HG03175 (cell line): Measurements from ENCODE around the gene LIMS4.
"Not testable (repeated sequence)": the region's sequence is repeated elsewhere in the genome, so short reads cannot be mapped to it uniquely, and the experiment has no call there.

Experiments used
- ATAC-seq: cut with Tn5 transposase; IDR thresholded peaks from one replicate; pipeline ENCODE4 v1.9.1; 2021; ENCODE audit warnings: mild to moderate bottlenecking, moderate library complexity; ENCODE audit not compliant: unreplicated experiment

LIMS4 gene

DNA sequence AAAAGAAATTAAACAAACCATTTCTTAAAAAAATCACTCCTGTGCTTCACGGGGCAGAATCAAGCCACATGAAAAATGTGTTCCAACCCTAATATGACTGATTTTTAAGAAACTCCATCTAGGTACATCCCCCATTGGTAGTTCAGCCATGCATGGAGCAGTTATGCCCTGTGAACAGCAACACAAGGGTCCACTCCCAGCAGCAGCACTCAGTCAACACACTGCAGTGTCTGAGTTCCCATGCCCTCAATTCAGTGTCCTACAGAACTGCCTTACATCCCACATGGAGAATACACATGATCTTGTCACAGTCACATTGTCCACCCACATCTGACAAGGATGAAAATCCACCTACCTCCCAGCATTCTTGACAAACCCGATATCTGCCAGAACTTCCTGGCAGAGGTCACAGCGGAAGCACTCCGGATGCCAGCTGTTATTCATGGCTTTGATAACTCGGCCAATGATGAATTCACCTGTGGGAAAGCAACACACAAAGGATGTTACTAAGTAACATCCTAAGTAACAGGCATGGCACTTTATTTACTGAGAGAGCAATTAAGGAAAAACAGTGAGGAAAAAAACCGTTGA lies 17.4 kb downstream of the LIMS4 start:
- ATAC-seq = not testable (repeated sequence)

DNA sequence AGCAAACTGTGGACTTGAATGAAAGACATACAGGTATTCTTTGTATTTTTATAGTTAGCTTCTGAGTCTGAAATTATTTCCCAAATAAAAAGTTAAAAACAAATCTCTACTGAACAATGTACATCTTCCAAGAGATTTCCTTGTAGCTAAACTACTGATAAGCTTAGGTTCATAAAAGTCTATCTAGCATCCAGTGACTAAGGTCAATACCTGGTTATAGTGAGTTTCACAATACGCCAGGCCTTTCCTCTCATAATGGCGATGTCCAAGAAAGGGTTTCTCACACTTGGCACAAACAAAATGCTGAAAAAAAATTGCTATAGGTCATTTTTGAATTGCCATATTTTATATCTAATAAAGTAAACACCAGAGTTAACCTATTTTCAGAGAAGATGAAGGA lies 21.7 kb downstream of the LIMS4 start:
- ATAC-seq = not testable (repeated sequence)

DNA sequence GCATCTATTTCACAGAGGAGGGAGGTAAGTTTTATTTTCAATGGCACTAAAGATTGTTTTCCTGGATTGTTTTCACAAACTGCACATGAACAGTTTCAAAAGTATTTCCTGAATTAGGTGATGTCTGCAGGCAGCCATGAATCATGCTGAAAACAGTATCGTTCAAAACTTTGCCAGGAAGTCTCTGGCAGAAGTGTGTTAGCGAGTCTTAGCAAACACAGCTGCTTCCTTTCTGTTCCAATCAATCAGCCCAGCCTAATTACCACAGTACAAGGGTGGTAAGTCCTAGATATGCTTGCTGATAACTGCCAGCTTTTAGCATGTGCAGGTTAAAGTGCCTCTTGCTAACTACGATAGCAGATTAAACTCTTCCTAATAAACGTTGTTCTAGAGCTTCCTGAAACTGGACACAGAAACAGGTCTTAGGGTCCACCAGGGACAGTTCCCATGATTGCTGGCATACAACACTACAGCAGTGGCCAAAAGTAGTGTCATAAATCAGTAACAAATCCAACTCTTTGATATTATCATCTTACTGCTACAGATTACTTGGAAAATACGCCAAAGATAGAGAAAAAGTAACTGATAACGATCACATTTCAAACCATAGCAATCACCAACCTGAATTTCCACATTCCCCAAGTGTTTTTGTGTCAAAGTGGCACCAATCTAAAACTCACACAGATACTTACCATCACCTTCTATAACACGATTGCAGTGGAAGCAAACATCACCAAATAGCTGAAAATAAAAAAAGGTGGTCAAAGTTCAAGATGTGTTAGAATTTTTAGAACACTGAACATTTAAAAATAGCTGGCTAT lies 23.3 kb downstream of the LIMS4 start:
- ATAC-seq = not testable (repeated sequence)

DNA sequence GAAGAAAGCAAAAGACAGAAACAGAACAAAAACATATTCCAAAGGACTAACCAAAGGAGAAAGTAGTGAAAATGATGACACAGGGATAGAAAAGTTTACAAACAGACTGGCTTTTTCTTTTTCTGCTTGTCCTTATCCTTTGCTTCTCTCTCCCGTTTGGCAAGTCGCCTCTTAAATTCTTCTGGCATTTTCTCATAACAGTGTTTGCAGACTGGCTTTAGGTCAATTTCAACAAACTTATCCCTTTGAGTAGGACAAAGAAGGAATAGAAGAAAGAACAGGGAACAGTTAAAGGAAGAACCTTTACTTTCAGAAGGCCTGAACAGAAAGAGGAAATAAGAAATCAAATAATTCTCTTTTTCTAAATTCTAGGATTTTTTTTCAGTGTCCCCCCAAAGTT lies 26.0 kb downstream of the LIMS4 start:
- not testable (repeated sequence) for ATAC-seq

DNA sequence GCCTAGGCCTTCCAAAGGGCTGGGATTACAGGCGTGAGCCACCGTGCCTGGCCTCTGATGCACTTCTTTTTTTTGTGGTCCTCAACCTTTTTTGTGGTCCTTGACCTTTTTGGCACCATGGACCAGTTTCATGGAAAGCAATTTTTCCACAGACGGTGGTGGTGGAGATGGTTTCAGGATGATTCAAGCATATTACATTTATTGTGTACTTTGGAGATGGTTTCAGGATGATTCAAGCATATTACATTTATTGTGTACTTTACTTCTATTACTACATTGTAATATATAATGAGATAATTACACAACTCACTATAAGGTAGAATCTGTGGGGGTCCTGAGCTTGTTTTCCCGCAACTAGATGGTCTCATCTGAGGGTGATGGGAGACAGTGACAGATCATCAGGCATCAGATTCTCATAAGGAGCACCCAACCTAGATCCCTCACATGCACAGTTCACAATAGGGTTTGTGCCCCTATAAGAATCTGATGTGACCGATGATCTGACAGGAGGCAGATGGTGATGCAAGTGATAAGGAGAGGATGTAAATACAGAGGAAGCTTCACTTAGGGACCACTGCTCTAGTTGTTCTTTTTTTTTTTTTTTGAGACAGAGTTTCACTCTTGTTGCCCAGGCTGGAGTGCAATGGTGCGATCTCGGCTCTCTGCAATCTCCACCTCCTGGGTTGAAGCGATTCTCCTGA lies 29.2 kb downstream of the LIMS4 start:
- ATAC-seq = not testable (repeated sequence)

DNA sequence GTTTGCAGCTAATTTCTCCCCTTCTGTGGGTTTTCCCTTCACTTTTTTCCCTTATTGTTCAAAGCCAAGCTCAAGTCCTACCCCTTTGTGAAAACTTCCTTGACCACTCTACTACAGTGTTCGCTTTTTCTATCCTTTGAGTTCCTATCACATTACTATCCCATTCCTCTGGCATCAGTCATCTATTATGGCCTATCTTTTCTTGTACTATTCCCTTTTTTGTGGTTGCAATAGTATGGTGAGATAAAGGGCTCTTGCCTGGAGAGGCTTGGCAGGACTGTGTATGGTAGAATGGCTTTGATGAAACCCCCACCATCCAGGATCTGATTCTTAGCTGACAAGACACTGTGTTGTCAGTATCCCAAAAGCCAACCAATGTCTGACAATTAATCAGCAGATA lies 30.7 kb downstream of the LIMS4 start:
- ATAC-seq = not testable (repeated sequence)

DNA sequence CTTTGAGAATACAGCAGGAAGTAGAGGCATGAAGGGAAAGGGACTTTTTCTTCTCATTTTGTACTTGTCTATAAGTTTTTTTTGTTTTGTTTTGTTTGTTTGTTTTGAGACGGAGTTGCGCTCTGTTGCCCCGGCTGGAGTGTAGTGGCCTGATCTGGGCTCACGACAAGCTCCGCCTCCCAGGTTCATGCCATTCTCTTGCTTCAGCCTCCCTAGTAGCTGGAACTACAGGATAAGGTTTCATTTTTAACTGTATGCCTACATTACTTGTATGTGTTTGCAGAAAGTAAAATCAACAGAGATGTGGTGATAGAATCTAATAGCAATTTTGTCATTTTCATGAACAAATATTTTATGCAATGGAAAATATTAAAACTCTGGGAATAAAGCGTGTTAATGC lies 38.1 kb downstream of the LIMS4 start:
- ATAC-seq = not testable (repeated sequence)

DNA sequence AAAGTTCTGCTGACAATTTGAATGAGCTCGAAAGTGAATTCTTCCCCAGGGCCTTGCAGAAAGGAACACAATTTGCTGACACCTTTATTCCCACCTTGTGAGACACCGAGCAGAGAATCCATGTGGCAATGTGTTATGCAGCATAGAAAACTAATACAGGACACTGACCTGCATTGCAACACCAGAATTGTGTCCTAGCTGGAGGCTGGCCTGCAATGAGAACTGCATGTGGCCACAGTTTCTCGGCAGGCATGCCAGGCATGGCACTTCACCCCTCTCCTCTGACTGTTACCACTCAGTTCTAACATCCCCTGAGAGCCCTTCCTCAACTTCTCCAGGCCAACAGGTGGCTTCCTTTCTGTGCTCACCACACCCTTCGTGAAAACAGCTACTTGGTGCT lies 46.9 kb downstream of the LIMS4 start:
- ATAC-seq = not testable (repeated sequence)

DNA sequence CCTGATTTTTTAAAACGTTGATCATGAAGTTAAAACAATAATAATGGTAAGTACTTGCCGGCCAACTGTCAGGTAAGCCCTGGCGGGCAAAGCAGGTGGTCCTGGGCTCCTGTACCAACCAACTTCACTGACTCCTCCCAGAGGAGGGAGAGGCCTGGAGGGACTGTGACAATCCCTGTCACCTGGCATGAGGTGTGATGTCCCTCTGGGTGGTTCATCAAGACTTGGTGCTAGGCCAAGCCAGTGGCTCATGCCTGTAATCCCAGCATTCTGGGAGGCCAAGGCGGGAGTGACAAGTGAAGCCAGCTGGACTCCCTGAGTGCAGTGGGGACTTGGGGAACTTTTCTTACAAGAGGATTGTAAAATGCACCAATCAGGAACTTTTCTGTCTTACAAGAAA lies 48.2 kb downstream of the LIMS4 start:
- not testable (repeated sequence) for ATAC-seq

DNA sequence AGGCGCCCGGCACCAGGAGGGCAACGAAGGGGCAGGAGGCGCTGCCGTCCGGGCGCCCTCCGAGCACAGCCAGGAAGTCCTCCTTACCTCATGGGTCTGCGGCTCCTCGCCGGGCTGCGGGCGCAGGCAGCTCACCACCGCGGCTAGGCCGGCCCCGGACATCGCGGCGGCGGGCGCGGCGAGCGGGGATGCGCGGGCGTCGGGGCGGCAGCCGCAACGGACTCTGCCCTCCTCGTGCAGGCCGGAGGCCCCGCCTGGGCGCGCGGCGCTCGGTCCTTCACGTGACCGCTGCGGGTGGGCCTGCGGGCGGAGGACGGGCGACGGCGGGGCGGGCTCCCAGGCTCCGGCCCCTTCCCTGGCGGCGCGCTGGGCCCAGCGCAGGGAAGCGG lies 49.0 kb downstream of the LIMS4 start:
- not testable (repeated sequence) for ATAC-seq

DNA sequence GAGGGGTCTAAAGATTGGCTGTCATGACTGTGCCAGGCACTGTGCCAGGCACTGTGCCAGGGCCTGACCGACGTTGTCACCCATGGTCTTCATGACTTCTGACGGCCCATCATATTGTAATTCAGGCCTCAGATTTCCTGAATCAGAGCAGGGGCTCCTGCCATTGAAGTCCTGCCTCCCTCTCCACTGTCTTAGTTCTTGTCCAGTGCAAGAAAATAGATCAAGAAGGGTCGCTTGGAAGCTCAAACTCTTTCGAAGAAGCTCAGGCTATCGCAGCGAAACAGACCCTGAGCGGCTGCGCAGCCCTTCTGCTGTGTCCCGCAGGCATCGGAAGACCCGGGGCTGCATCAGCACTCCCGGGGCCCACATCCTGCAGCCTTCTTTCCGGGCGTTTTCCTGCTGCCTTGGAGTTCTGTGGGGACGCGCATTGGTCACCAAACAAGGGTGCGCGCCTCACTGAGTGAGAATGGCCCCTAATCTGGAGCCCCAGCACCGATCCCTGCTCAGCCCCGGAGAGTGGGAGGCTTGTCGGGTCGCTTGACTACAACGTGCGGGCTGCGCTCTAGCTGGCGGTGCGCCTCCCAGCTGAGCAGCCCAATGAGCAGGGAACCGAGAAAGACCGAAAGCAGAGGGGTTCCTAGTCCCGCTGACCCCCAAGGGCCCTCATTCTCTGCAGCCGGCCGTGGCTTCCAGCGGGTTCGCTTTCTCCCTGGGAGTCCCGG lies 49.6 kb downstream of the LIMS4 start:
- not testable (repeated sequence) for ATAC-seq

DNA sequence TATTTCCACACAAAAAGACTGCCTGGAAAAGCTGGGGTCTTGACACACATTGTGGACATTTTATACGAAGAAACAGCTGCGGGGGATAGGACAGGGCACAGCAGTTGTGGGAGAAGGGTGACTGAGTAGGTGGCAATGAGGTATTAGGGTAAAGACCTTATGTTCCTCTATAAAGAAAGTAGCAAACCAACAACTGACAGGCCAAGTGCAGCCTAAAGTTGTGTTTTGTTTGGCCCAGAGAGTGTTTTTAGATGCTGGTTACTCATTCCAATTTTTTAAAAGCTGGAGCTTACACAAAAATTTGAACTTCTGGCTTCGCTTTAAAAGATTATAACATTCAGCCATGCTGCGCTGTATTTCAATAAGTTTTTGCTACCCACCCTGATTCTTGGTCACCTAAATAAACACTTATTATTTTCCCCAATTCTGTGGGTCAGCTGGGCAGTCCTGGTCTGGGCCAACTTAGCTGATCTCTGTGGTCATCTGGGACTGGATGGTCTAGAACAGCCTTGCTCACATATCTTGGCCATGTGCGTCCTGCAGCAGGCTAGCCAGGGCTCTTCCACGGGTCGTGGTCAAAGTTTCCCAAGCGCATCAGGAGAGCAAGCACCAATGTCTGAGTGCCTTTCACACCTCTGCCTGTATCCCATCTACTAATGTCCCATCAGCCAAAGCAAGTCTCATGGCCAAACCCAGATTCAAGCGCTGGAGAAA lies 51.8 kb downstream of the LIMS4 start:
- ATAC-seq = not testable (repeated sequence)

DNA sequence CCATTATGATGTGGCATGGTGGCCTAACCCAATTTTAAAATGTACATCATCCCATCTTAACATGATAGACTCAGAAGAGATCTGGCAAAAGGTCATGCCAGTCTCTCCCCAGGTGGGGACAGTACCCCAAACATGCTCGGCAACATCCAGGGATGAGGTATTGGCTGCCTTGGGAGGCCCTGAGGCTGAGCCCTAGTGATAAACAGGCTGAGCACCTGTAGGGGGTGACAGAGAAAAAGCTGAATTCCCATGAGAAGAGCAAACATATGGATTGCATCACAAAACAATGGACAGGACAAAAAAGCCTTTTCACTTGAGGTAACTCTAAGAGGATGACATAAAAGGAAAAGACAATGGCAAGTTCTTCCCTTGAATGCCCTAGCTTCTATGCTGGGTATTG lies 65.5 kb downstream of the LIMS4 start:
- not testable (repeated sequence) for ATAC-seq

DNA sequence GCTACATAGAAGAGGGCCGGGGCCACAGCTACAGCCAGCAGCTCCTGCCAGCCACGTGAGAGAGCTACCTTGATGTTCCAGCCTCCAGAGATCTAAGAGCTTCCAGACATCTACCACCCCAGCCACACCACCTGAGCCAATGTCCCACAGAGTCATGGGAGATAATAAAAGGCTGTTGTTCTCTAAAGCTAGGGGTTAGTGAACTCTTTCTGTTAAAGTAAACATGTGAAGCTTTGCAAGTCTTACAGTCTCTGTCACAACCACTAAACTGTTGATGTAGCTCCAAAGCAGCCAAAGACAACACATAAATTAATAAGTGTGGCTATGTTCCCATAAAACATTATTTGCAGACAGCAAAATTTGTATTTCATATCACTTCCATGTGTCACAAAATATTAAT lies 67.6 kb downstream of the LIMS4 start:
- not testable (repeated sequence) for ATAC-seq

DNA sequence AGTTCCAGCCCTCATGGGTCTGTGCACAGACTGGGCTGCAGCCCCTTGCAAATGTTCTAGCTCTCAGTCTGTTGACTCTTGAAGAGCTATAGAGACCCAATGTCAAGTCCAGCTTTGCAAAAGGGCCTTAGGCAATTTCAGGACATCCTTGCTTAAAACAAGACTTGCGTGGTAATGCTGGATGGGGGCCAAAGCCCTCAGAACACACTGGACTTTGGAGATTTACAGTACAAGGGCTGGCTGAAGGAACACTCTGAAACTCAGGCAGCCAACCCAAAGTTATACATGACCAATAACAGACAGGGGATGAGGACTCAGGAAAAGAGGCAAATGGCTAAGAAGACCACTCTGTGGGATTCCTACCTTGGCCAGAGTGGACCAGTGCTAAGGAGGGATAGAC lies 68.4 kb downstream of the LIMS4 start:
- not testable (repeated sequence) for ATAC-seq

DNA sequence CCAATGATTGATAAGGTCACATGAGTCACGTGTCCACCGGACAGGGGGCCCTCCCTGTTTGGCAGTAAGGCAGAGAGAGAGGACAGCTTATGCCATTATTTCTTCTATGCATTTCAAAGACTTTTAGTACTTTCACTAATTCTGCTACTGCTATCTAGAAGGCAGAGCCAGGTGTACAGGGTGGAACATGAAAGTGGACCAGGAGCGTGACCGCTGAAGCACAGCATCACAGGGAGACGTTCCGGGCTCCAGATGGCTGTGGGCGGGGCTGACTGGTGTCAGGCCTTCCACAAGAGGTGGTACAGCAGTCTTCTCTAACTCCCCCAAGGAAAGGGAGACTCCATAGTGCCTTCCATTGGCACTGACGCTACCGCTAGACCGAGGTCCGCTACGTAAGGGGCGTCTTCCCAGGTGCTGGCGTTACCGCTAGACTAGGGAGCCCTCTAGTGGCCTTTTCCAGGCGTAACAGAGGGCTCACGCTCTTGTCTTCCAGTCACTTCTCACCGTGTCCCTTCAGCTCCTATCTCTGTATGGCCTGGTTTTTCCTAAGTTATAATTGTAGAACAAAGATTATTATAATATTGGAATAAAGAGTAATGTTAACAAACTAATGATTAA lies 71.5 kb downstream of the LIMS4 start:
- ATAC-seq = not testable (repeated sequence)

DNA sequence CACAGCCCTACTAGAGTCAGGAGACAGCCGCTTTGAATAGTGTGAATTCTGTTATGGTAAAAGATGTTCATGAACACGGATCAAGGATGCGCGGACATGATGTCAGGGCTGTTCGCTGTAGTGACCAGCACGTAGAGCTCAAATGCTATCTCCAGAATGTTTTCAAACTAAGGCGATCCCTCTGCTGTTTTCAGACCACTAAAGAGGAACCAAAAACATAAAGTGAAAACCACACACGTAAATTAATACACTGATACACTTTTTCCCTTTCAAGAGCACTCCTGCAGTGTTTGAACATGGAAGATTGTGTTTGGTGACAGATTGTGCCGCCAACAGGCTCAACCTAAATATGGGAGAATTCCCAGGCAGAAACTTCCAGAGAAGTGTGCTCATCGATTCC lies 73.2 kb downstream of the LIMS4 start:
- ATAC-seq = not testable (repeated sequence)

DNA sequence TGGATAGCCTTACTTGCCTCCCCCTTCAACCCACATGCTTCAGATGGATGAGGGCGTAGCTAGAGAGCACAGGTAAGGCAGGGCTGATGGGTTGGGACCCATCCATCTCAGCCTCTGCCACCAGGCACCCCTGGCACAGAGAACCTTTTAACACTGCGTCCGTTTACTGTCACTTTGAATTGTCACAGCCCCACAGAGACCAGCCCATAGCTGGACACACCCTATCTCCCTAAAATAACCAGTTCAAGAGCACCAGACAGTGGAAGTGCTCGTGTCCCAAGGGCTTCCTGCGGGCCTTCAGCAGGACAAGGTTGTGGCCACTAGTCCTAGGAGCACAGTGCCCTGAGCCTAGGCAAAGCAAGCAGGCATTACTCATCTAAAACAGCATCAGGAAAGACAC lies 76.6 kb downstream of the LIMS4 start:
- not testable (repeated sequence) for ATAC-seq
